ENCODE measurements around the gene CCRL2.
"Not testable (repeated sequence)": the region's sequence is repeated elsewhere in the genome, so short reads cannot be mapped to it uniquely, and the experiment has no call there.

CCRL2 gene

DNA sequence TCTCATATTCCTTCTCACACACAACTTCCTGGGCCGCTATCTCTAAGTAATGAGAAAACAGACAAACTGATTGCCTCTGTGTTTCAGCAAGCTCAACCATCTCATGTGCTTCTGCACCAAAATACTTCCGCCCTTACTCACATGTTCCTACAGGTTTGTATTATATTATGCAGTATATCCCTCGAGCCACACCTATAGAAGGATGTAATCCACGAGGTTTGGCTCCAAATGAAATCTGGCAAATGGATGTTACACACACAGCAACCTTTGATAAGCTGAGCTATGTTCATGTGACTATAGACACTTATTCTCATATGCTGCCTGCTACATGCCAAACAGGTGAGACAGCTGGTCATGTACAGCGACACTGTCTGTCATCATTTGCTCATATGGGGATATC is 22.6 kb downstream of the CCRL2 start:
- DNase-seq = no peak

- not testable (repeated sequence) for DNase-seq
Observed at GRCh38 chr3:46430879-46431278, 23.8 kb downstream of the CCRL2 start.

DNA sequence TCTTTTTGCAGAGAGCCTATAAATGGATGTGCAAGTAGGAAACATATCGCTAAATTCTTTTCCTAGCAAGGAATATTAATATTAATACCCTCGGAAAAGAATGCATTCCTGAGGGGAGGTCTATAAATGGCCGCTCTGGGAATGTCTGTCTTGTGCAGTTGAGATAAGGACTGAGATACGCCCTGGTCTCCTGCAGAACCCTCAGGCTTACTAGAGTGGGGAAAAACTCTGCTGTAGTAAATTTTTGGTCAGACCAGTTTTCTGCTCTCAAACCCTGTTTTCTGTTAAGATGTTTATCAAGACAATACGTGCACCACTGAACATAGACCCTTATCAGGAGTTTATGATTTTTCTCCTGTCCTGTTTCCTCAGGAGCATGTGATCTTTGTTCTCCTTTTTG is 24.8 kb downstream of the CCRL2 start:
- not testable (repeated sequence) for DNase-seq

- not testable (repeated sequence) for DNase-seq
Observed at GRCh38 chr3:46433118-46433517, 26.1 kb downstream of the CCRL2 start.

DNA sequence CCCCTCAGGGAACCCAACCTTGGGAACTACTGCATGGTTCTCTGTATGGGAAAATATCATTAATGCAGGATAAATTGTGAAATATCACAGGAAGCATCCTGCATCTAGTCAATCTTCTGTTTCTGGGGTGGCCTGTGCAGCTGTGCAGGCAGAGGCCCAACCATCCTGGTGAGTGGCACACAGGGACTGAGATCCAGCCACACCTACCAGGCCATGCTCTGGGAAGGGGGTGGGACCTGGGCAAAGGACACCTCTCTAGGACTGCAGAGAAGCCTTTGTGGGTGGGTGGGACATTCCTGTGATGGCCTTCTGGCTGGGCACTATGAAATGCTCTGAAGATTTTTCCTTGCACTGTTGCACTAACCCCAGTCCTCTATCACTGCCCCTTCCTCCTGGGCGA is 26.8 kb downstream of the CCRL2 start:
- DNase-seq = no peak

- no peak for DNase-seq
Observed at GRCh38 chr3:46435081-46435726, 28.1 kb downstream of the CCRL2 start.

GRCh38 chr3:46438831-46439230 is 31.8 kb downstream of the CCRL2 start:
- no peak for DNase-seq

DNA sequence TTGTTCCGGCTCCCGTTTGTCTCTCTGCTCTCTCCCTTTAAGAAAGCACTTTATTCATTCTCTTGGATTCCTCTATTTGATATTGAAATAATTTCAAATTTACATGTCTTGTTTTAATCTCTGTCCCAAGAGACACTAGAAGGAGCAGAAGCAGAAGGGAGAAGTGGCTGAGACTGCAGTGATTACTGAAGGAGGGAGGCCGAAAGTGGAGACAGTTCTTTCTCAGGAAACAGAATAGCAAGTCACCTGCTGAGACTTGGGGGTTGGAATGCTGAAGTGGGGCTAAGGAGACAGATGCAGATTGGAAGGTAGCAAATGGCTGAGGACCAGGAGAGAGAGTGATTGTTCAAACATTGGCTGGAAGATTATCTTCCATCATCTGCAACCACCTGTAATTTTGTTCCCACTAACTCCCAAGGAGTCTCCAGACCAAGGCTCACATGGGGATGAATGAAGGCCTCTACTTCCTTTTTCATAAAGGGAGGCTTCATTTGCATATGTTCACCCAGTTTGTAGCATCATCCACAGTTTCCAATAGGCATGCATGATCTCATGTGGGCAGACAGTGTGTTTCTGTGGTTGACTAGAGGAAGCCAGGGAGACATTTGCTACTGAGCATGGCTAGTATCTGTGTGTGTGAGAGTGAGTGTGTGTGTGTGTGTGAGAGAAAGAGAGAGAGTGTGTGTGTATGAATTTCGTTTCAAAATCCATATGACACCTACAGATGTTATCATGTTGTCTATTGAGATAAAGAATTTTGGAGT is 33.7 kb downstream of the CCRL2 start:
- DNase-seq = no peak

DNA sequence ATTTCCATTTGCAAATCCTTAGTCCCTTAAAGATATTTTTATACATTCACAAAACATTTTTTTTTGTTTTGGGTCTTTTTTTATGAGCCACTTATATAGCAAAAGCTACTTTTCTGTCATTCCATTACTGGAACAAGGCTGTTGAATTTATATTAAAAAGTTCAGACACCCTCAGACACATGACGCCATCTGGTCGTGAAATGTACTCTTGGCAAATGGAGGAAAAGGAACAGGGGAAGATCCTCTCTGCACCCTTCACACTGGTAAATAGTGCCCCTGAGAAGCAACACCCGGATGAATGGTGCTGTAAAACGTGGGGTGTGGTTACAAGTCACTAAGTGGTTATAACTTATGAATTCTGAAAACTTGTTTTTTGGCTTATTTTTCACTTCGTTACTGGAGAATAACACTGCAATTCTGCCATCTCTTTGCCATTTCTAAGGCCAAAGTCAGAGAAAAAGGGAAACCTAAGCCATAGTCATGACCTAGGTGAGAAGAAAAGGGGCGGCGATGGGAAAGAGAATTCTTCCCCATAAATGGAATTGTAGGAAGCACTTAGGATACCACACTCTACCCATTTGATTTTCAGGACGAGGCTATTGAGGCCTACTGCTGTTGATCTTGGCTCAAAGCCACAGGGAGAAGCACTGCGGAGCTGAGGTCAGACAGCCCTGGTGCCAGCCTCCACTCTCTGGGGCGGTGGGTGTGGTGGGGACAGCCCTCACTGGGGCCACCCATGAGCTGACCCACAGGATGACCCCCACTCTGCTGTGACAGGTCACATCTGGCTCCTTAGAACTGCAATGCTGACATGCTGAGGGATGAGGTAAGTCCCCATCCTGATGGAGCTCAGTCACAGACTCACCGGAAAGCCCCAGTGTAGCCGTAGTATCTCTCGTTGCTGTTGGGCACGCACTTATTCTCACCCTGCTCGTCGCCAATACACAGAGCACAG is 35.8 kb downstream of the CCRL2 start:
- DNase-seq = no peak

DNA sequence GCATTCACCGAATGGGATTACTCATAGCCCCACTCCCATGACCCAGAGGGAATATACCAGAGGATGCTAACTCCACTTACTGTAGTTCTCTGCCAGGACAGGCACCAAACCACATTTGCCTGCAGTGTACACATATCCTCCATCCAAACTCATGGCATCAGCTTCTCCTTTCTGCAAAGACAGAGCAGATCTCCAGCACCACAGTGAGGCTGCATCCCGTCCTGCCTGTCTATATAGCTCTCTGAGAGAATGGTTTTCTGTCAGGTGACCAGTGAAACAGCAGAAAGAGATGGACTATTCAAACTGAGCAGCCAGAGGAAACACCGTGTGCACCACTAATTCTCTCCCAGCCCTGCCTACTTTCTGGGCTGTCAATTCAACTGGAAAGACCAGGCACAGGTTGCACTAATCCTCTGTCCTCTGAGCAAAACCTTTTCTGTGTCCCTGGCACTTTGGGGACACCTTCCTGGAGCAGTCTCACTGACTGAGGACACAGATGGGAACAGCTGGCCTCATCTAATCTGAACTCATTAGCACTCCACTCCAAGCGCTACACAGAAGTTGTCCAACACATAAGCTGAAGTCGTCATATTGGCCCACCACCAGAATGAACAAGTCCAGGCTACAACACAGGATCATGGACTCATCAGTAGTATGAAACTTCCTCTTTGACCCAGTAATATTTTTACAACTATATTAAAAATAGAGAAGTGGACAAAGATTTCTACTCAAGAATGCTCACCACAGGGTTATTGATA is 40.3 kb downstream of the CCRL2 start:
- no peak for DNase-seq

DNA sequence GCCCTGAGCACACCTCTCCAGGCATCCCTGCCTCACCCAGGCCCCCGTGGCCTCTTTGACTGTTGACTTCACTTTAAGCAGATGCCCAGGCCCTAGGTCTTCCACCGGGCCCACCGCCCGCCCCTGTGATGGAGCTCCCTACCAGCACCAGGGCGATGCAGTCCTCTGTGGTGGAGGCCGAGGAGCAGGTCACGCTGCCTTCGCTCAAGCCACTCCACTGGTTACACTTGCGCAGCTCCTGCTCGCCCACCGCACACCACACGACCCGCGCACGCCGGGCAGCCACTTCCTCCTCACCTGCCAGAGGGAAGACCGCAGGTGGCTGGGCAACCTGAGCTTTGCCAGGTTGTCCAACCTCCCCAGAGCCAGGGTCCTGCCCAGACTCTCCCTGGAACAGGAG is 41.7 kb downstream of the CCRL2 start:
- no peak for DNase-seq

- no peak for DNase-seq
Observed at GRCh38 chr3:46449755-46450552, 42.9 kb downstream of the CCRL2 start.

DNA sequence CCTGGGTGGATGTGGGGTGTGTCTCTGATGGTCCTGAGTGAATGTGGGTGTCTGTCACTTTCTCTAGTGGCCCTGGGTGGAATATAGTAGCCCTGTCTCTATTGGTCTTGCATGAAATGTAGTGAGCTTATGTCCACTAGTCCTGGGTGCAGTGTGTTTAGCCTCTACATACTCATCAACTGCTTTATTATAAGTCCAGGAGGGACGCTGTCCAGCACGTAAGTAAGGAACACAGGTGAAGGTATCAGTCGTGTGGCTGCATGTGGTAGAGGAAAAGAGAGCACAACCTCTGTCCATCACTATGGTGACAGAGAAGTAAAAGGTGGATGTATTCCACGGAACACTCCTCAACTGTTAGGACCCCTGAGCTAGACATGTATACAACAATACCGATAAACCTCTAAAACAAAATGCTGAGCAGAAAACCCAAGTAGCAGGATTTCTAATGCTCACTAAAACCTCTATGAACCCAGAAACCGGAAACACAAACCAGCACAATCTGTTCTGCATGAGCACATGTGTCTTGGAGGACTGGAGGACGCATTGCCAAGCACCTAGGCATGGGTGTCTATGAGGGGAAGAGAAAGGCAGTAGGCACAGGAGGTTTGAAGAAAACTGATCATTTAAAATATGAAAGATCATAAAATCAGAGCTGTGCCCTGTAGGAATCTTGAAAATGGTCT is 46.6 kb downstream of the CCRL2 start:
- no peak for DNase-seq

DNA sequence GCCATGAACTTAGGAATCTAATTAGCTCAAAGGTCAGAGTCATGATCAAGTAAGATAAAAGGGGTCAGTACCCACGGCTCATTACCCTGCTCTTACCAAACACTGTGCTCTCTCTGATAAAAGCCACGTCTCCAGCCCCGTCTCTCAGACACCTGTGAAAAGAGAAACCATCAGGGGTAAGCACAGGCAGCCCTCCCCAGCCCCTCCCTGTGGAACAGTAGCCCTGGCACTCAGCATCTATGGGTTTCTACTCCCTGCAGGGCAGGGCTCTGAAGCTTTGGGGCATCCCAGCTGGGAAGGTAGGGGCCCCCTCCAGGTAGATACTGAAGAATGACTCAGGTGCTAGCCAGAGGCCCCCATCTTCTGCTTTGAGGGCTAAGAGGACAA is 47.1 kb downstream of the CCRL2 start:
- DNase-seq = no peak

DNA sequence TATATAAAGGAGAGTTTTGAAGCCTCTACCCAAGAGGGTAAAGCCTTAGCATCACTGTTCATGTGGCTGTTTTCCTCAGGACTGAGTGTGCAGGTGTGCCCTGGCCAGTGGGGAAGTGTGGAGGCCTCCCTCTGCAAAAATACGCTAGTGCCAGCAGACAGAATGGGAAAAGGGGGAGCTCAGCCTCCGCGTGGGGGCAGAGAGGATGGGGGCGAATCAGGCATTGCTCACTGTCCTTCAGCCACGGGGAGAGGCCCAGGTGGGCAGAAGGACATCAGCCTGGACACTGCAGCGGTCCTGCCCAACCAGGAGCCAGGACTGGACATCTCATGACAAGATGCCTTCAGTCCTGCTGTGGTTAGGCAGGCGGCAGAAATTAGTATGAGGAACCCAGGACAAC is 47.5 kb downstream of the CCRL2 start:
- no peak for DNase-seq

DNA sequence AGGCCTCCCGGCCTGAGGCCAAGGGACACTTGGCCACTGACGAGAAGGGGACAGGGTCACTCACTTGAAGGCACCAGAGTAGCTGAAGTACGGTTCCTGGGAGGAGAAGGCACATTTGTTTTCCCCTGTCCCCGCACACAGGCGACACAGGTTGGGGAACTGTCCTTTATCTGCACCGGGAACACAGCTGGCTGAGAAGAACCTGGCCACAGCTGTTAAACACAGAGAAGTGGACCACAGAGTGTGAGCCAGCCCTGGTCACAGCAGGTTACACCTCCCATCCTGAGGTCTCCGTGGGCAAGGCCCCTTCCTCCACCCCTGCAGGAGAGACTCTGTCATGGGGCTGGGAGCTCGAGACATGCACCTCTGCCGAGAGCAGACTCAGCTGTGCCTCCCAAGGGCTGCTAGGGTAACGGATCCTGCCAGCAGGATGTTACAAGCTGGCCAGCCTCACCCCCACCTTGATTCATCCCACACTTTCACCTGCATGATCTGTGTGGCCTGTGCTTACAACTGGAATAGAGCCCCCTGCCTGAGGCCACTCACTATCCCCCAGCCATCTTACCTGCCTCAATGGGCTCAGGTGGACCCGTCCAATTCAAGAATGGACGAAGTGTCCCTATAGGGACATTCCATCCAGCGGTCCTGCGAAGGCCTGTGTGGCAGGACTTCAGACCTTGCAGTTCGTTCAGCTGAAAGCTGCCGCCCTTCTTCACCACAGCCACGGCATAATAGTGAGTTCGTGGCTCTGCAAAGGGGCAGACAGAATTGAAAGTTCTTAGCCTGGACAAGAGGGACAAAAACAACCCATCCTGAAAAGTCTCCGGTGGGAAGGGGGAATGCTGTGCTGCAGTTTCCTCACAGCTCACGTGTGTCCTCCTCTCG is 48.4 kb downstream of the CCRL2 start:
- no peak for DNase-seq

GRCh38 chr3:46456118-46456517 is 49.1 kb downstream of the CCRL2 start:
- DNase-seq = no peak
